Measurements from ENCODE around the gene CD74. TPM values are rescaled to one million over a fixed set of nuclear protein-coding genes. Genes with fewer than 3 reads are reported as not detected.

CD74 gene
- polyA plus RNA-seq, 2 of the 4 experiments (the other 2 are of a cell fraction): not detected

DNA sequence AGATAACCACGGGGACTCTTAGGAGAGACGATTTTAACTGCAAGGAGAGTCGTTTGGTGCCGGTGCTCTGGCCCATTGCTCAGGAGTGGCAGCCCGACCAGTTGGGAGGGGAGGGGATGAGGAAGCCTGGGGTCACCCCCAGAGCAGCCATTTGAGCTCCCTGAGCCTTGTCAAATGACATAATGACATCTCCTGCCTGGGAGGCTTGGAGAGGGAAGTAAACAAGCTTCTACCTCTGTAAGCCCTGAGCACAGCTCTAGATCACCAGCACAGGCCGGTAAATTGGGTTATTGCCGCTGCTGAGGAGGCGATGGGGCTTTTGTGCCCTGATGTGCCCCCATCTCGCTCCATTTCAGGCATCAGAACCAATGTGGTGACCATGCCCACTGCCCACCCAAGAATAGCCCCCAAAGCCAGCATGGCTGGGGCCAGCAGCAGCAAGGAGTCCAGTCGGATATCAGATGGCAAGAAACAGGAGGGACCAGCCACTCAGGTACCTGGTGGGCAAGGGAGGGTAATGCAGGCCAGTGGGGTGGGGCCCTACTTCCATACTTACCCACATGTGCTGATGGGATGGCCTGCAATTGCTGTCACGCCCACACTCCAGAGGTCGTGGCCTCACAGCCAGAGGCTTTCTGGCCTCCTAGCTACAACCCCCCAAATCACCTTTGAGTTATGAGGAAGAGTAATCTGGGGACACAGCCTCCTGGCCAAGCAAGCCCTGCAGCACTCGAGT lies 23.0 kb downstream of the CD74 start (continued):
- TF ChIP-seq, protein P1, sequence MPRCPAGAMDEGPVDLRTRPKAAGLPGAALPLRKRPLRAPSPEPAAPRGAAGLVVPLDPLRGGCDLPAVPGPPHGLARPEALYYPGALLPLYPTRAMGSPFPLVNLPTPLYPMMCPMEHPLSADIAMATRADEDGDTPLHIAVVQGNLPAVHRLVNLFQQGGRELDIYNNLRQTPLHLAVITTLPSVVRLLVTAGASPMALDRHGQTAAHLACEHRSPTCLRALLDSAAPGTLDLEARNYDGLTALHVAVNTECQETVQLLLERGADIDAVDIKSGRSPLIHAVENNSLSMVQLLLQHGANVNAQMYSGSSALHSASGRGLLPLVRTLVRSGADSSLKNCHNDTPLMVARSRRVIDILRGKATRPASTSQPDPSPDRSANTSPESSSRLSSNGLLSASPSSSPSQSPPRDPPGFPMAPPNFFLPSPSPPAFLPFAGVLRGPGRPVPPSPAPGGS (IDR thresholded peaks at IDR 0.05): no peak

DNA sequence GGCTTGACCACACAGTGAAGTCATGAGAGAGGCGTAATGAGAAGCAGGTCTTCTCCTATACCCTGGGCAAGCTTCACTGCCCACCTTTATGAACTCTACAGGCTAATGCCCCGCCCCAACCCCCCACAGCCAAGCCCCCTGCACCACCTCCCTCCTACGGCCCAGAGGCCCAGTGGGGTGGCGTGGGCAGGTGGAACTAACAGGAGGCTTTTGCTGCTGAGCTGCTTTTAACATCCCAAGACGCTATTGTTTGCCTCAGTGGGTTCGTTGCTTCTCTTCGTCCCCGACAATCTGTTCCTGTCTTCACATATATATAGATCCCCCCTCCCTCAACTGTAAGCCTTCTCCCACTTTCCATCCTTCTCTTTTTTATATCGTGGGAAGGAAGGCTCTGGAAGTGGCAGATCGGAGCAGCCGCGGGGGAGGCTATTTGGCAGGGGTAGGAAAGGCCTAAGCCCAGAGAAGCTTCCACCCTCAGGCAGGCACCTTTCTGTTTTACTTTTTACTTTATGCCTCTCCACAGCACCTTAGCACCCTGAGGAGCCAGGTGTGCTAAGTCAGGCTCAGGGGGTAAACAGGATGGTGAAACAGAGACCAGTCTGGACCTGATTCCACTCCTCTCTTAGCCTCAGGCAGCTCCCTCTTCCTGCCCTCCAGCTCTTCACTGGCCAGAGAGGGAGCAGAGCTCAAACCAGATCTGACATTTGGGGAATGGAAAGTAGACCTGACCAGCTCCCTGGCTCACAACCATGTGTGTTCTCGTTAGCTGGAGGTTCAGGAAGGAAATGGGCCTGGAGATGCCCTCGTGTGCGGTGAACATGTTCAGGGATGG lies 26.5 kb downstream of the CD74 start:
- POLR2A ChIA-PET: interaction anchor here (1.0 kb wide), 1 partner anchor 9 kb away, joined by 3 read pairs; no protein-coding TSS in a partner anchor
- H3K9me3 ChIP-seq: no peaks in the 10 kb centered on the region

DNA sequence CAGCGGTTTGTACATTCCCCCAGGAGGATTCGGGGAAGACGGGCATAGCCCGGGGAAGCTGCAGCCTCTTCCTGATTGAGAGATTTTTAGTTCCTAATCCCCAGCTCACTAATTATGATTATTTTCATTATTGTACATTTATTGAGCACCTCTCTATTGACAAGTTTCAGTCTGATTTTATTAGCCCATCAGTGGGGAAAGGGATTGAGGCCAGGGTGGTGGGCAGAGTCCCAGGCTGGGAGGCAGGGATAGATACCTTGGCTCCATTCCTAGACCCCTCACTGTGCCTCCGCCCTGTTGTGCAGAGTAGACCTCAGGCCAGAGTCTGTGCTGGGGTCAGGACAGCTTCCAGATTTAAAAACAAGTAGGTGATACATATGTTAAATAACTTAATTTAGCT lies 28.0 kb downstream of the CD74 start:
- FAIRE-seq (no peak), ATAC-seq (no peak), DNase-seq (ENCODE audit: low read depth in 1 of 2, low spot score in 1 of 2) (no peak)
- CTCF ChIA-PET: no interaction called here
- POLR2A ChIA-PET: no interaction called here
- Histone ChIP-seq H3K4me3 (no peak overlapping the region), H3K4me1 (no peaks in the 10 kb centered on the region), H3K27ac (no peak overlapping the region), H3K4me2 (no peak overlapping the region), H3K9me3 (no peaks in the 10 kb centered on the region)
- 97% methylated on average over 5 of the region's 5 CpGs for WGBS (ENCODE audit: missing lambda C conversion rate)
- TF ChIP-seq CHD2 (IDR thresholded peaks at IDR 0.05; ENCODE audit: low read length, partially characterized antibody) (no peak), BHLHE40 (IDR thresholded peaks at IDR 0.05; ENCODE audit: low read depth, low read length) (no peak), FOSB (CRISPR knock-in tag; IDR thresholded peaks at IDR 0.05) (no peak), HOXA7 (CRISPR knock-in tag; IDR thresholded peaks at IDR 0.05) (no peak), HDAC2 (IDR thresholded peaks at IDR 0.05) (no peak), CBX8 (IDR thresholded peaks at IDR 0.05) (no peak), PHF8 (IDR thresholded peaks at IDR 0.05; ENCODE audit: borderline replicate concordance, low read depth) (no peak), RAD21 (conservative IDR thresholded peaks at IDR 0.05 in 1 of 2, IDR thresholded peaks at IDR 0.05 in 1 of 2) (no peak), ZC3H11A (IDR thresholded peaks at IDR 0.05) (no peak), FOXS1 (CRISPR knock-in tag; IDR thresholded peaks at IDR 0.05) (no peak), RNF2 (IDR thresholded peaks at IDR 0.05; ENCODE audit: borderline replicate concordance, low read depth) (no peak), TFCP2L1 (CRISPR knock-in tag; IDR thresholded peaks at IDR 0.05) (no peak)
- TF ChIP-seq, protein P2, sequence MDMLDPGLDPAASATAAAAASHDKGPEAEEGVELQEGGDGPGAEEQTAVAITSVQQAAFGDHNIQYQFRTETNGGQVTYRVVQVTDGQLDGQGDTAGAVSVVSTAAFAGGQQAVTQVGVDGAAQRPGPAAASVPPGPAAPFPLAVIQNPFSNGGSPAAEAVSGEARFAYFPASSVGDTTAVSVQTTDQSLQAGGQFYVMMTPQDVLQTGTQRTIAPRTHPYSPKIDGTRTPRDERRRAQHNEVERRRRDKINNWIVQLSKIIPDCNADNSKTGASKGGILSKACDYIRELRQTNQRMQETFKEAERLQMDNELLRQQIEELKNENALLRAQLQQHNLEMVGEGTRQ (IDR thresholded peaks at IDR 0.05): no peak

More for the DNA sequence above, 26.5 kb downstream of the CD74 start:
- no peak overlapping the region for H3K27ac ChIP-seq
- no peak overlapping the region for H3K4me3 ChIP-seq
- H3K4me1 ChIP-seq: no peaks in the 10 kb centered on the region
- no peak for ATAC-seq
- no peak for FAIRE-seq
- CTCF ChIA-PET: interaction anchor here (1.0 to 1.9 kb wide), 4 partner anchors 9 to 36 kb away, joined by 3 to 4 read pairs (median 4); no protein-coding TSS in a partner anchor
- H3K4me2 ChIP-seq: no peak overlapping the region
- 95% methylated on average over 14 of the region's 15 CpGs for WGBS (ENCODE audit: missing lambda C conversion rate)
- no peak for TF ChIP-seq SMC3 (IDR thresholded peaks at IDR 0.05)
- DNase-seq (ENCODE audit: low read depth in 1 of 2, low spot score in 1 of 2): no peak

DNA sequence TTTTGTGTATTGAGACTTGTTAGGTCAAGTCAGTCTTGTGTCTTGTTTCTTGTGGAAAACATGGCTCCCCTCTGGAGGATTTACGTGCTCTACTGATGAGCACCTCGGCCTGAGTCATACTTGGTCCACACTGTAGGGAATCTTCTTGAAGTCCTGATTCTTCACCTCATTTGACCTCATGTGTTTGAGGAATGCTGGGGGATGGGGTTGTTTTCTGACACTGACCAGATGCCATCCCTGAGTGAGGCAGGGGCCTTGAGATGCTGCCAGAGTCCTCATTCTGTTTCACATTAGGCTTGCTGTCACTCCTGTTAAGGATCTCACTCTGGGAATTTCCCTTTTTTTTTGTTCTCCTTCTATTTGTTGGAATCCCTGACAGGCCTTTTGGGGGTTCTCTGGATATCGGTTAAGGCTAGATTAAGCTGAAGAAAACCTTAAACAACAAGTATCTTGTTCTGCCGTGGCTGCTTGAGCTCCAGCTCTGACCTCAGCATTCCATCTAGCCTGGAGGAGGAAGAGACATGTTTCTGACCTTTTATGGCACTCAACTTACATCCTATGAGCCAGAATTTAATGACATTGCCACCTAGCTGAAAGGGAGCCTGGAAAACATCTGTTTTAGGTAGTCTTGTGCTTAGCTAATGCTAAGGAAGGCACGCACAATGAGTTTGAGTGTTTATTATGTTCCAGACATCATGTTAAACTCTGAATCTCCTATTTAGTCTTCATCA lies 34.6 kb downstream of the CD74 start:
- FAIRE-seq: no peak
- H3K9me3 ChIP-seq: no peaks in the 10 kb centered on the region
- peak in 1 of 2 experiments; percentile 23 for DNase-seq (ENCODE audit: low read depth in 1 of 2, low spot score in 1 of 2)
- ChIA-PET POLR2A (interaction anchor here (0.8 kb wide), 1 partner anchor 72 kb away, joined by 4 read pairs; no protein-coding TSS in a partner anchor), CTCF (interaction anchor here (0.5 to 1.1 kb wide), 3 partner anchors 18 to 115 kb away, joined by 3 read pairs; no protein-coding TSS in a partner anchor)
- H3K4me1 ChIP-seq: peaks cover 3% of the 10 kb centered on the region; the same call in 1 of the 3 replicates
- no peak overlapping the region for H3K4me2 ChIP-seq
- no peak overlapping the region for H3K27ac ChIP-seq
- ATAC-seq: no peak; a peak in 1 of 6 replicates
- 83% methylated on average over 5 of the region's 5 CpGs for WGBS (ENCODE audit: missing lambda C conversion rate)
- no peak overlapping the region for H3K4me3 ChIP-seq
- TF ChIP-seq KDM5A (IDR thresholded peaks at IDR 0.05) (no peak), CHD4 (IDR thresholded peaks at IDR 0.05; ENCODE audit: borderline replicate concordance) (no peak), RAD21 (conservative IDR thresholded peaks at IDR 0.05 in 1 of 2, IDR thresholded peaks at IDR 0.05 in 1 of 2) (no peak), MYC (IDR thresholded peaks at IDR 0.05; ENCODE audit: borderline replicate concordance, low read length) (no peak), ESRRA (IDR thresholded peaks at IDR 0.05; ENCODE audit: borderline replicate concordance, low read length) (no peak), NR3C1 (IDR thresholded peaks at IDR 0.05) (no peak), RNF2 (IDR thresholded peaks at IDR 0.05; ENCODE audit: borderline replicate concordance, low read depth) (no peak)
- TF ChIP-seq, protein P3, sequence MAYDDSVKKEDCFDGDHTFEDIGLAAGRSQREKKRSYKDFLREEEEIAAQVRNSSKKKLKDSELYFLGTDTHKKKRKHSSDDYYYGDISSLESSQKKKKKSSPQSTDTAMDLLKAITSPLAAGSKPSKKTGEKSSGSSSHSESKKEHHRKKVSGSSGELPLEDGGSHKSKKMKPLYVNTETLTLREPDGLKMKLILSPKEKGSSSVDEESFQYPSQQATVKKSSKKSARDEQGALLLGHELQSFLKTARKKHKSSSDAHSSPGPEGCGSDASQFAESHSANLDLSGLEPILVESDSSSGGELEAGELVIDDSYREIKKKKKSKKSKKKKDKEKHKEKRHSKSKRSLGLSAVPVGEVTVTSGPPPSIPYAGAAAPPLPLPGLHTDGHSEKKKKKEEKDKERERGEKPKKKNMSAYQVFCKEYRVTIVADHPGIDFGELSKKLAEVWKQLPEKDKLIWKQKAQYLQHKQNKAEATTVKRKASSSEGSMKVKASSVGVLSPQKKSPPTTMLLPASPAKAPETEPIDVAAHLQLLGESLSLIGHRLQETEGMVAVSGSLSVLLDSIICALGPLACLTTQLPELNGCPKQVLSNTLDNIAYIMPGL (CRISPR knock-in tag; IDR thresholded peaks at IDR 0.05; ENCODE audit: borderline replicate concordance): no peak

Measured in A549 (cell line).